Liver (tissue), 3 donors: ENCODE data around the gene EDEM1.

ENCODE experiments used
- CTCF ChIP-seq: fragments of 150-350 bp; IDR thresholded peaks from 2 replicates; pipeline ENCODE4 v1.5.1; 2017; ENCODE audit warnings: improper control_type of control experiment, low read depth, low read length; ENCODE audit not compliant: missing input control
- FOXA1 ChIP-seq: IDR thresholded peaks from 2 replicates; pipeline ENCODE4 v1.6.1; 2016; ENCODE audit warnings: antibody characterized with exemption
- HNF4G ChIP-seq: IDR thresholded peaks from 2 replicates; pipeline ENCODE4 v1.6.1; 2016; ENCODE audit warnings: antibody characterized with exemption
- JUND ChIP-seq, 2 donors: IDR thresholded peaks; 2 replicates each; pipeline ENCODE4 v1.6.1; 2016; ENCODE audit warnings: antibody characterized with exemption in 2 of 2
- MAX ChIP-seq: IDR thresholded peaks from 2 replicates; pipeline ENCODE4 v1.6.1; 2016; ENCODE audit warnings: antibody characterized with exemption
- RAD21 ChIP-seq, 2 donors: IDR thresholded peaks; 2 replicates each; pipeline ENCODE4 v1.6.1; 2016; ENCODE audit warnings: antibody characterized with exemption in 2 of 2, mild to moderate bottlenecking in 2 of 2
- REST ChIP-seq: IDR thresholded peaks from 2 replicates; pipeline ENCODE4 v1.6.1; 2016; ENCODE audit warnings: antibody characterized with exemption, mild to moderate bottlenecking
- RXRA ChIP-seq, 2 donors: IDR thresholded peaks; 2 replicates each; pipeline ENCODE4 v1.6.1; 2017 to 2018; ENCODE audit warnings: antibody characterized with exemption in 2 of 2, mild to moderate bottlenecking in 1 of 2
- SP1 ChIP-seq: IDR thresholded peaks from 2 replicates; pipeline ENCODE4 v1.6.1; 2018; ENCODE audit warnings: antibody characterized with exemption, mild to moderate bottlenecking
- TAF1 ChIP-seq: conservative IDR thresholded peaks from 2 replicates; pipeline ENCODE4 v1.6.1; 2016; ENCODE audit warnings: antibody characterized with exemption, mild to moderate bottlenecking
- YY1 ChIP-seq: IDR thresholded peaks from 2 replicates; pipeline ENCODE4 v1.6.1; 2016; ENCODE audit warnings: antibody characterized with exemption, mild to moderate bottlenecking
- TF ChIP-seq, protein P1 (sequence below): IDR thresholded peaks from 2 replicates; pipeline ENCODE4 v1.6.1; 2016; ENCODE audit warnings: antibody characterized with exemption
- donor health status: healthy.
- donor health status: healthy.

DNA sequence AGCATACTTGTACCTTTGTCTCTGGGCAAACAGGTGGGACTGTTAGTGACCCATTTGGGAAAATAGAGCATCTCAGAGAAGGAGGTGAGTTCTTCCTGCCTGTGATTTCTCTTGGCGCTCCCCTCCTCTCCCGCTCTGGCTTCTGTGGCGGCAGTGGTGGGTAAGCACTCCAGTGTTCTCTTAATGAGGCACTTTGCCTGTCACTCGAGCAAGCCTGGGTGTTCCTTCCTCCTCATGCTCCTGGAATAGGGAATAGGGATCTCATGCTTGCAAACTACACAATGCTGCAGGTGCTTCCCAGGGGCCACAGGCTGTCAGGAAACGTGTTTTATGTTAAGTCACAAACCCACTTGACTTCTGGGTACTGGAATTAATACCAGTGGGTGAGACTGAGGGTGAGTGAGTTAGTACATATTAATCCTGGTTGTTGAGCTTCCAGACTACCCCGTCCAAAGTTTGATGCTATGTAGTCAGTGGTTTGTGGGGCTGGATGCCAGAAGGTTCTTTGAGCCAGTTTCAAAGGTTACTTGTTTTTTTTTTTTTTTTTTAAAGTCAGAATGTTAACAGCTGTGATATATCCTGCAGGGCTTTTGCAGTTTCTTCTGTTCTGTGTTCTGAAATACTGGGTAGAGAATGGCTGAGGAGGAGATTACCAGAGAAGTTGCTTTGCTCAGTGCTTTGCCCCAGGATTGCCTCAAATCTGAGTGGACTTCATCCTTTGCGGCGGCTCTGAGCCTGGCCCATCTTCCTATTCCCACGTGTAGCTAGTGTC lies 30.5 kb downstream of the EDEM1 start:
- TF ChIP-seq CTCF (no peak), RAD21 (IDR thresholded peaks at IDR 0.05) (peak in 1 of 2 donors; percentile 6), TAF1 (no peak), JUND (IDR thresholded peaks at IDR 0.05) (no peak), REST (no peak), SP1 (peak; percentile 65), FOXA1 (no peak), MAX (peak; percentile 15), HNF4G (no peak), YY1 (no peak), RXRA (IDR thresholded peaks at IDR 0.05) (peak; percentile 40 to 49)
- TF ChIP-seq, protein P1, sequence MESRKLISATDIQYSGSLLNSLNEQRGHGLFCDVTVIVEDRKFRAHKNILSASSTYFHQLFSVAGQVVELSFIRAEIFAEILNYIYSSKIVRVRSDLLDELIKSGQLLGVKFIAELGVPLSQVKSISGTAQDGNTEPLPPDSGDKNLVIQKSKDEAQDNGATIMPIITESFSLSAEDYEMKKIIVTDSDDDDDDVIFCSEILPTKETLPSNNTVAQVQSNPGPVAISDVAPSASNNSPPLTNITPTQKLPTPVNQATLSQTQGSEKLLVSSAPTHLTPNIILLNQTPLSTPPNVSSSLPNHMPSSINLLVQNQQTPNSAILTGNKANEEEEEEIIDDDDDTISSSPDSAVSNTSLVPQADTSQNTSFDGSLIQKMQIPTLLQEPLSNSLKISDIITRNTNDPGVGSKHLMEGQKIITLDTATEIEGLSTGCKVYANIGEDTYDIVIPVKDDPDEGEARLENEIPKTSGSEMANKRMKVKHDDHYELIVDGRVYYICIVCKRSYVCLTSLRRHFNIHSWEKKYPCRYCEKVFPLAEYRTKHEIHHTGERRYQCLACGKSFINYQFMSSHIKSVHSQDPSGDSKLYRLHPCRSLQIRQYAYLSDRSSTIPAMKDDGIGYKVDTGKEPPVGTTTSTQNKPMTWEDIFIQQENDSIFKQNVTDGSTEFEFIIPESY = no peak
